ENCODE results near the gene MLXIPL.

The MLXIPL gene

DNA sequence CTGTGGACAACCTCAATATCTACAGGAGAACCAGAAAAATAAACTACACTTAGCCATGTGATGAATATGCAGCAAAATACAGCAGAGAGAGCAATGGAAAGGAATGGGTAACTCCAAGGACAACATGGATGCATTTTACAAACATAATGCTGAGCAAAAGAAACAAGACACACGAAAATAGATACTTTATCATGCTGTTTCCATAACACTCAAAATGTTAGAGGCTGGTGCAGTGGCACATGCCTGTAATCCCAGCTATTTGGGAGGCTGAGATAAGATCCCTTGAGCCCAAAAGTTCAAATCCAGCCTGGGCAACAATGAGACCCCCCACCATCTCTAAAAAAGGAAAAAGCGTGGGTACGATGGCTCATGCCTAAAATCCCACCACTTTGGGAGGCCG lies 75.1 kb downstream of the MLXIPL start:
- DNase-seq (ENCODE audit: low read depth in 2 of 2): no peak

DNA sequence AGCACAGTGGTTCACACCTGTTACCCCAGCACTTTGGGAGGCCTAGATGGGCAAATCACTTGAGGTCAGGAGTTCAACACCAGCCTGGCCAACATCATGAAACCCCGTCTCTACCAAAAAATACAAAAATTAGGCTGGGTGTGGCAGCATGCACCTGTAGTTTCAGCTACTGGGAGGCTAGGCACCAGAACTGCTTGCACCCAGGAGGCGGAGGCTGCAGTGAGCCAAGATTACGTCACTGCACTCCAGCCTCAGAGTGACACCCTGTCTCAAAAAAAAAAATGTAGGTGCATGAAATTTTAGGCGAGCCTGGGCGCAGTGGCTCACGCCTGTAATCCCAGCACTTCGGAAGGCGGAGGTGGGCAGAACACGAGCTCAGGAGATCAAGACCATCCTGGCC lies 76.5 kb downstream of the MLXIPL start:
- no peak for DNase-seq (ENCODE audit: low read depth in 2 of 2)

DNA sequence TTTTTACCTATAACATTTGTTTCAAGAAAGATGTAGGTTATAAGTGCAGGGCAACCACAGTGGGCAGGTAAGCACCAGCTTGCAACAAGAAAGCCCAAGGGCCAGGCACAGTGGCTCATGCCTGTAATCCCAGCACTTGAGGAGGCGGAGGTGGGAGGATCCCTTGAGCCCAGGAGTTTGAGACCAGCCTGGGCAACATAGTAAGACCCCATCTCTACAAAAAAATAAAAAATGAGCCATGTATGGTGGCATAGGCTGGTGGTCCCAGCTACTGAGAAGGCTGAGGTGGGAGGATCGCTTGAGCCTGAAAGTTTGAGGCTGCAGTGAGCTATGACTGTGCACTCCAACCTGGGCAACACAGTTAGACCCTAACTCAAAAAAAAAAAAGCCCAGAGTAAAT lies 79.6 kb downstream of the MLXIPL start:
- no peak for DNase-seq (ENCODE audit: low read depth in 2 of 2)
